ENCODE data around the gene THY1.

DNA sequence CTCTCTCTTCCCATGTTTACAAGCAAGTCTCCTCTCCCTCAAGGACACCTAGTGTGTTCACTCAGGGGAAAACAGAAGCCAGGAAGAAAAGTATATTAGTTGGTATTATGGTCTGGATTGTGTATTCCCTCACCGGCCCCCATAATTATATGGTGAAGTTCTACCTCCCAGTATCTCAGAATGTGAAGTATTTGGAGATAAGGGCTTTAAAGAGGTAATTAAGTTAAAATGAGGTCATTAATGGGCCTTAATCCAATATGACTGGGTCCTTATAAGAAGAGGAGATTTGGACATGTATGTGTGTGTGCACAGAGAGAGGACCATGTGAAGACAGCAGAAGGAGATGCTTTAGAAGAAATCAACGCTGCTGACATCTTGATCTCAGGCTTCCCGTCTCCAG is 26.5 kb upstream of the THY1 start:
- TF ChIP-seq CTCF (IDR thresholded peaks at IDR 0.05), result no peak
- TF ChIP-seq POLR2A (IDR thresholded peaks at IDR 0.05), result no peak

Measured in thyroid gland (tissue), 4 donors.